Transverse colon (tissue), 4 donors: Measurements from ENCODE around the gene WFS1. TPM values are rescaled to one million over a fixed set of nuclear protein-coding genes. Genes with fewer than 3 reads are reported as not detected.
A peak's percentile ranks its signal among the peaks of the same experiment; 100 is the strongest.

Experiments
- DNase-seq: peaks from one replicate; pipeline ENCODE4 v3.0.0-alpha.2; 2019
- H3K27ac ChIP-seq, 4 donors: fragments of 200-600 bp; sonication (generic); 2 replicates each; pipeline ENCODE4 v1.5.1; 2016 to 2018; ENCODE audit warnings: inconsistent platforms in 4 of 4
- H3K27me3 ChIP-seq: fragments of 200-600 bp; sonication (generic); 2 replicates; pipeline ENCODE4 v1.5.1; 2017; ENCODE audit warnings: inconsistent platforms
- H3K36me3 ChIP-seq, 4 donors: fragments of 200-600 bp; sonication (generic); 2 replicates each; pipeline ENCODE4 v1.5.1; 2017 to 2019; ENCODE audit warnings: inconsistent platforms in 4 of 4
- H3K4me1 ChIP-seq, 4 donors: fragments of 200-600 bp; sonication (generic); 2 replicates each; pipeline ENCODE4 v1.5.1; 2017 to 2020; ENCODE audit warnings: inconsistent platforms in 4 of 4
- H3K4me3 ChIP-seq, 4 donors: fragments of 200-600 bp; sonication (generic); 1 replicate in 1 of 4; 2 replicates in 3 of 4; pipeline versions ENCODE4 v1.5.1 to v1.6.1; 2017 to 2019; ENCODE audit warnings: inconsistent platforms in 4 of 4
- H3K9me3 ChIP-seq, 2 donors: fragments of 200-600 bp; sonication (generic); 2 replicates each; pipeline ENCODE4 v1.5.1; 2017 to 2019; ENCODE audit warnings: inconsistent platforms in 2 of 2
- CTCF ChIP-seq, 5 experiments: fragments of 200-600 bp in 3 of 5; fragments of 450-650 bp in 2 of 5; sonication (generic) in 3 of 5; IDR thresholded peaks; 1 replicate in 2 of 5; 2 replicates in 3 of 5; pipeline ENCODE4 v1.5.1; 2016 to 2017; ENCODE audit warnings: antibody characterized with exemption in 5 of 5, inconsistent platforms in 3 of 5, mild to moderate bottlenecking in 2 of 5, moderate library complexity in 1 of 5
- EP300 ChIP-seq: sonication (generic); formaldehyde crosslinking; IDR thresholded peaks from one replicate; pipeline ENCODE4 v1.6.1; 2017; ENCODE audit warnings: antibody characterized with exemption, low read depth
- POLR2A ChIP-seq: fragments of 450-650 bp; IDR thresholded peaks from one replicate; pipeline ENCODE4 v1.6.1; 2016; ENCODE audit warnings: antibody characterized with exemption, mild to moderate bottlenecking, moderate library complexity
- POLR2AphosphoS5 ChIP-seq, 3 donors: sonication (generic); formaldehyde crosslinking; IDR thresholded peaks; one replicate each; pipeline ENCODE4 v1.6.1; 2016; ENCODE audit warnings: antibody characterized with exemption in 3 of 3
- WGBS, 2 donors: methylation state at CpG; one replicate each; pipeline ENCODE4 v1.1.5; 2018; ENCODE audit warnings: low coverage in 1 of 2; 5-methylcytosine and 5-hydroxymethylcytosine counted together
- in situ Hi-C, 4 donors: fragments of 200-750 bp; cut with MboI; loops; one replicate each; pipeline versions ENCODE4 v1.15.0 to v1.15.1; 2017; ENCODE audit warnings: low sequenced_read_pairs in 3 of 4, low pct_ligation_motif_present in 1 of 4, low pct_unique_long_range_greater_than_20kb in 1 of 4
- intact Hi-C: fragments of 100-400 bp; cut with DNase I; formaldehyde crosslinking; loops from one replicate; pipeline ENCODE4 v1.15.1; 2023; ENCODE audit warnings: low total_unique reads
- total RNA-seq, 4 donors: library from RNA; depleted of rRNA; stranded (reverse); fragments of >200 nt; gene quantifications; one replicate each; pipeline ENCODE4 v1.1.0, GENCODE V29; 2016

Gene WFS1
- total RNA-seq, 4 donors from 2014 or later = 11.5 to 23.5 (median 20.8) TPM

- intact Hi-C loops (no loop called here), in situ Hi-C loops (loop anchor here in 1 of 4 donors (25.0 kb wide), 1 partner anchor 289 kb away; no protein-coding TSS in a partner anchor)
- H3K4me3 ChIP-seq = no peak overlapping the region
- H3K36me3 ChIP-seq = no peaks in the 10 kb centered on the region
- peaks cover 54 to 75% (median 56%) of the 10 kb centered on the region in 4 donors for H3K4me1 ChIP-seq
- no peaks in the 10 kb centered on the region for H3K9me3 ChIP-seq
- no peaks in the 10 kb centered on the region for H3K27me3 ChIP-seq
- no peak for DNase-seq
- H3K27ac ChIP-seq = peak overlapping the region; percentile 20 to 94 (median 92)
- TF ChIP-seq POLR2A = no peak
- TF ChIP-seq CTCF (IDR thresholded peaks at IDR 0.05) = no peak
- TF ChIP-seq EP300 = no peak
- no peak for TF ChIP-seq POLR2AphosphoS5 (IDR thresholded peaks at IDR 0.05)
- WGBS, 2 donors = 72% methylated on average over 1 of the region's 1 CpG; no CpG with 5 or more reads in 1 of the 2 donors
Observed at GRCh38 chr4:6273661-6273990, 4.0 kb downstream of the WFS1 start.

GRCh38 chr4:6275351-6275750, 5.7 kb downstream of the WFS1 start:
- in situ Hi-C loops = no loop called here
- DNase-seq = no peak
- Histone ChIP-seq H3K27me3 (no peaks in the 10 kb centered on the region), H3K4me1 (peaks cover 55 to 75% (median 57%) of the 10 kb centered on the region in 4 donors), H3K9me3 (no peaks in the 10 kb centered on the region), H3K4me3 (no peak overlapping the region), H3K36me3 (no peaks in the 10 kb centered on the region), H3K27ac (peak overlapping the region; percentile 58 to 94 (median 60))
- intact Hi-C loops = no loop called here
- TF ChIP-seq POLR2AphosphoS5 (IDR thresholded peaks at IDR 0.05) = no peak
- TF ChIP-seq CTCF (IDR thresholded peaks at IDR 0.05) = no peak
- TF ChIP-seq POLR2A = no peak
- TF ChIP-seq EP300 = no peak
- 82% methylated on average over 10 of the region's 10 CpGs; no CpG with 5 or more reads in 1 of the 2 donors for WGBS, 2 donors

- TF ChIP-seq EP300 (no peak), CTCF (IDR thresholded peaks at IDR 0.05) (no peak), POLR2AphosphoS5 (IDR thresholded peaks at IDR 0.05) (no peak), POLR2A (no peak)
- H3K4me1 ChIP-seq = peaks cover 48 to 67% (median 50%) of the 10 kb centered on the region in 4 donors
- intact Hi-C loops = no loop called here
- WGBS, 2 donors = 71% methylated on average over 22 of the region's 22 CpGs; no CpG with 5 or more reads in 1 of the 2 donors
- DNase-seq = peak; percentile 16
- H3K4me3 ChIP-seq = no peak overlapping the region
- in situ Hi-C loops = no loop called here
- H3K9me3 ChIP-seq = no peaks in the 10 kb centered on the region
- H3K27ac ChIP-seq = peak overlapping the region; percentile 58 to 94 (median 60)
- no peaks in the 10 kb centered on the region for H3K36me3 ChIP-seq
- no peaks in the 10 kb centered on the region for H3K27me3 ChIP-seq
Observed at GRCh38 chr4:6275898-6276806, 6.5 kb downstream of the WFS1 start.

DNA sequence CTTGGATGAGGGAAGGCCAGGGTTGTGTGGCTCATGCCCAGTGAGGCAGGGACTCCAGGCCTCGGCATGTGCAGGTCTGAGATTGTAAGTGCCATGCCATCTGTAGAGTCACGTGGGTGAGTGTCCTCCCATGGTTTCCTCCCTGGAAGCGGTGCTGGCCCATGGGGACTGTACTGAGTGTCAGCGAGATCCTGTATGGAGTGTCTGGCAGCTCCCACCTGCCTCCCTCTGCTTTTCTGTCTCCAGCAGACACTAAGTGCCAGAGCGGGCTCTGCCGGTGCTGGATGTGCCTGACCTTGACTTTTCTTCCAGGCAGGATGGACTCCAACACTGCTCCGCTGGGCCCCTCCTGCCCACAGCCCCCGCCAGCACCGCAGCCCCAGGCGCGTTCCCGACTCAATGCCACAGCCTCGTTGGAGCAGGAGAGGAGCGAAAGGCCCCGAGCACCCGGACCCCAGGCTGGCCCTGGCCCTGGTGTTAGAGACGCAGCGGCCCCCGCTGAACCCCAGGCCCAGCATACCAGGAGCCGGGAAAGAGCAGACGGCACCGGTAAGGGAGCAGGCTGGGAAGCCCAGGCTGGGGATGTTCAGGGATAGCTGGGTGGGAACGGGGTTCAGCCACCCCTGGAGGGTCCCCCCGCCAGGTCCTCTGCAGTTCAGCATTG, 7.6 kb downstream of the WFS1 start:
- no peaks in the 10 kb centered on the region for H3K27me3 ChIP-seq
- 76 to 89% methylated on average over 4 to 24 of the region's 24 CpGs for WGBS, 2 donors
- H3K4me3 ChIP-seq = no peak overlapping the region
- in situ Hi-C loops (no loop called here), intact Hi-C loops (no loop called here)
- DNase-seq = no peak
- TF ChIP-seq POLR2AphosphoS5 (IDR thresholded peaks at IDR 0.05) (no peak), POLR2A (no peak), EP300 (no peak)
- peaks cover 37 to 67% (median 51%) of the 10 kb centered on the region in 4 donors for H3K4me1 ChIP-seq
- H3K9me3 ChIP-seq = no peaks in the 10 kb centered on the region
- H3K36me3 ChIP-seq = no peaks in the 10 kb centered on the region
- H3K27ac ChIP-seq = peak overlapping the region; percentile 58 to 94 (median 60)
